ENCODE data around the gene AFF3. TPM values are rescaled to one million over a fixed set of nuclear protein-coding genes. Genes with fewer than 3 reads are reported as not detected.

AFF3 gene
- total and polyA plus RNA-seq, 2 of the 8 experiments (the other 6 are each of a cell fraction or from before 2014, with no cell fraction given) = 0.27 to 3.0 TPM

DNA sequence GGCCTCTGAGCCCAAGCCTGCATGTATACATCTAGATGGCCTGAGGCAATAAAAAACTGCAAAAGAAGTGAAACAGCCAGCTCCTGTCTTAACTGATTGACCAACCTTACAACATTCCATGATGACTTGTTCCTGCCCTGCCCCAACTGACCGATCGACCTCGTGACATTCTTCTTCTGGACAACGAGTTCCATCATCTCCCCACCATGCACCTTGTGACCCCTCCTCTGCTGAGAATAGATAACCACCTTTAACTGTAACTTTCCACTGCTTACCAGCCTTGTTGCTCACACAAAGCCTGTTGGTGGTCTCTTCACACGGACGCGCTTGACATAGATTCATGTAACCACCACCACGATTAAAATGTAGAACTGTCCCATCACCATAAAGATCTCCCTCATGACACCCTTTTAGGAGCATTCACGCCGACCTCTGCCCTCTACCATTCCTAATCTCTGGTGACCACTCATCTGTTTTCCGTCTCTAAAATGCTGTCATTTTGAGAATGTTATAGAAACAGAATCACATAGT lies 532.5 kb downstream of the AFF3 start:
- TF ChIP-seq SAP30 (IDR thresholded peaks at IDR 0.05; ENCODE audit: insufficient read depth, insufficient replicate concordance, low read length) (no peak), RAD21 (IDR thresholded peaks at IDR 0.05 in 1 of 2, conservative IDR thresholded peaks at IDR 0.05 in 1 of 2; ENCODE audit: low read depth in 2 of 2, low read length in 2 of 2) (no peak), ASH2L (IDR thresholded peaks at IDR 0.05; ENCODE audit: low read length) (no peak), CBX8 (IDR thresholded peaks at IDR 0.05; ENCODE audit: borderline replicate concordance, low read depth, low read length) (no peak), TAF7 (optimal IDR thresholded peaks at IDR 0.05; ENCODE audit: borderline replicate concordance, low read depth, low read length) (no peak), TCF12 (IDR thresholded peaks at IDR 0.05; ENCODE audit: low read depth, low read length) (no peak), YY1 (IDR thresholded peaks at IDR 0.05; ENCODE audit: low read depth, low read length) (no peak), HDAC2 (IDR thresholded peaks at IDR 0.05; ENCODE audit: borderline replicate concordance in 1 of 2, low read depth in 2 of 2, low read length in 2 of 2) (no peak), FOSL1 (IDR thresholded peaks at IDR 0.05; ENCODE audit: insufficient read depth, low read depth, low read length) (no peak)
- Histone ChIP-seq H3K9me3 (ENCODE audit: insufficient read depth in 2 of 2, low read depth in 1 of 2, low read length in 1 of 2) (no peaks in the 10 kb centered on the region), H3K23ac (ENCODE audit: insufficient read length) (no peak overlapping the region), H3K79me2 (ENCODE audit: control insufficient read depth in 1 of 2, insufficient read depth in 2 of 2, low read length in 2 of 2) (no peaks in the 10 kb centered on the region), H2BK5ac (ENCODE audit: low read depth, low read length) (no peak overlapping the region), H3K4me3 (ENCODE audit: extremely low read depth in 1 of 4, insufficient read depth in 2 of 4, low read depth in 3 of 4, low read length in 4 of 4) (no peak overlapping the region), H3K27me3 (replicated peaks in 1 of 4; ENCODE audit: control insufficient read depth in 3 of 4, extremely low read depth in 1 of 4, insufficient read depth in 3 of 4, low read length in 3 of 4) (no peaks in the 10 kb centered on the region), H4K8ac (ENCODE audit: extremely low read depth, insufficient read depth, low read length) (no peak overlapping the region), H3K9ac (replicated peaks in 1 of 4; ENCODE audit: extremely low read depth in 1 of 4, low read depth in 3 of 4, low read length in 3 of 4) (no peak overlapping the region), H3K4me2 (ENCODE audit: insufficient read depth in 1 of 2, low read depth in 2 of 2, low read length in 2 of 2) (no peak overlapping the region), H2BK120ac (replicated peaks; ENCODE audit: low read depth, low read length) (no peak overlapping the region), H3K36me3 (ENCODE audit: control insufficient read depth in 2 of 4, insufficient read depth in 4 of 4, low read length in 3 of 4) (no peaks in the 10 kb centered on the region), H3K56ac (replicated peaks; ENCODE audit: insufficient read length, low read depth, low read length) (no peak overlapping the region), H2AFZ (ENCODE audit: low read length) (no peak overlapping the region), H3K18ac (ENCODE audit: extremely low read depth, low read length) (no peak overlapping the region), H2BK12ac (ENCODE audit: low read depth, low read length) (no peak overlapping the region), H4K20me1 (replicated peaks in 1 of 2; ENCODE audit: control insufficient read depth in 1 of 2, insufficient read depth in 2 of 2, low read length in 2 of 2) (no peaks in the 10 kb centered on the region), H4K91ac (replicated peaks; ENCODE audit: insufficient read length, low read length) (no peak overlapping the region), H3K14ac (ENCODE audit: insufficient read length) (no peak overlapping the region), H4K5ac (ENCODE audit: insufficient read length, low read depth, low read length) (no peak overlapping the region), H3K79me1 (ENCODE audit: low read depth, low read length) (no peaks in the 10 kb centered on the region), H3K27ac (ENCODE audit: low read depth, low read length) (no peak overlapping the region), H3K4me1 (replicated peaks in 1 of 4; ENCODE audit: control insufficient read depth in 3 of 4, insufficient read depth in 4 of 4, low read length in 3 of 4) (no peaks in the 10 kb centered on the region), H3K23me2 (ENCODE audit: low read depth, low read length) (no peaks in the 10 kb centered on the region), H2AK5ac (ENCODE audit: low read depth, low read length) (no peak overlapping the region), H3K4ac (replicated peaks; ENCODE audit: insufficient read length, low read depth, low read length) (no peak overlapping the region), H2BK20ac (ENCODE audit: low read length) (no peak overlapping the region), H2BK15ac (ENCODE audit: low read length) (no peak overlapping the region)
- POLR2A ChIA-PET (ENCODE audit: partially characterized antibody) = no interaction called here
- CTCF ChIA-PET (ENCODE audit: partially characterized antibody) = no interaction called here
- WGBS, 2 experiments (ENCODE audit: extremely low coverage in 1 of 2, insufficient coverage in 1 of 2, insufficient read length in 1 of 2, insufficient replicate concordance in 2 of 2, low coverage in 1 of 2, low lambda C conversion rate in 2 of 2, missing lambda C conversion rate in 1 of 2) = 92% methylated on average over 11 of the region's 11 CpGs; no CpG with 5 or more reads in 1 of the 2 experiments
- DNase-seq (ENCODE audit: low read depth in 1 of 2, low spot score in 2 of 2) (no peak), FAIRE-seq (no peak)
